ENCODE data around the gene TMEM63B.
"Not testable (repeated sequence)": the region's sequence is repeated elsewhere in the genome, so short reads cannot be mapped to it uniquely, and the experiment has no call there.

TMEM63B gene

GRCh38 chr6:44094403-44095242 is 32.7 kb upstream of the TMEM63B start:
- no peak for DNase-seq

GRCh38 chr6:44095243-44095623 is 32.1 kb upstream of the TMEM63B start:
- not testable (repeated sequence) for DNase-seq

- no peak for DNase-seq
These were observed 30.7 kb upstream of the TMEM63B start for GRCh38 chr6:44096612-44097011.

GRCh38 chr6:44097782-44098317 is 29.5 kb upstream of the TMEM63B start:
- no peak for DNase-seq

- DNase-seq = no peak
These were observed 28.2 kb upstream of the TMEM63B start for GRCh38 chr6:44099192-44099591.

GRCh38 chr6:44100088-44100550 is 27.2 kb upstream of the TMEM63B start:
- no peak for DNase-seq

- DNase-seq = no peak
These were observed 25.5 kb upstream of the TMEM63B start for GRCh38 chr6:44101832-44102231.

GRCh38 chr6:44102527-44102926 is 24.8 kb upstream of the TMEM63B start:
- no peak for DNase-seq

GRCh38 chr6:44104481-44105021 is 22.8 kb upstream of the TMEM63B start:
- DNase-seq = no peak

GRCh38 chr6:44105146-44105545 is 22.2 kb upstream of the TMEM63B start:
- DNase-seq = no peak

- DNase-seq = no peak
These were observed 21.2 kb upstream of the TMEM63B start for GRCh38 chr6:44105993-44106740.

GRCh38 chr6:44107017-44107416 is 20.3 kb upstream of the TMEM63B start:
- no peak for DNase-seq

GRCh38 chr6:44108471-44108870 is 18.9 kb upstream of the TMEM63B start:
- no peak for DNase-seq

GRCh38 chr6:44109212-44109611 is 18.1 kb upstream of the TMEM63B start:
- DNase-seq = no peak

- DNase-seq = no peak
These were observed 17.2 kb upstream of the TMEM63B start for GRCh38 chr6:44110005-44110676.

- DNase-seq = no peak
These were observed 16.4 kb upstream of the TMEM63B start for GRCh38 chr6:44110966-44111365.

GRCh38 chr6:44111434-44112417 is 15.6 kb upstream of the TMEM63B start:
- no peak for DNase-seq

- no peak for DNase-seq
These were observed 13.9 kb upstream of the TMEM63B start for GRCh38 chr6:44113414-44113813.

- DNase-seq = no peak
These were observed 11.5 kb upstream of the TMEM63B start for GRCh38 chr6:44115866-44116265.

- no peak for DNase-seq
These were observed 10.5 kb upstream of the TMEM63B start for GRCh38 chr6:44116641-44117382.

All from NCI-H1417 treated with DMSO at 0.1 percent for 48 hours (cell line).